NCI-H2081 treated with DMSO at 0.1 percent for 48 hours (cell line): ENCODE results near the gene DEGS2.

ENCODE experiments used
- DNase-seq: peaks from one replicate; lab custom pipeline; 2025; lab: John Stamatoyannopoulos, UW

DEGS2 gene

GRCh38 chr14:100132161-100132902, 27.1 kb downstream of the DEGS2 start:
- DNase-seq = no peak

GRCh38 chr14:100131181-100131580, 28.3 kb downstream of the DEGS2 start:
- DNase-seq = no peak

DNA sequence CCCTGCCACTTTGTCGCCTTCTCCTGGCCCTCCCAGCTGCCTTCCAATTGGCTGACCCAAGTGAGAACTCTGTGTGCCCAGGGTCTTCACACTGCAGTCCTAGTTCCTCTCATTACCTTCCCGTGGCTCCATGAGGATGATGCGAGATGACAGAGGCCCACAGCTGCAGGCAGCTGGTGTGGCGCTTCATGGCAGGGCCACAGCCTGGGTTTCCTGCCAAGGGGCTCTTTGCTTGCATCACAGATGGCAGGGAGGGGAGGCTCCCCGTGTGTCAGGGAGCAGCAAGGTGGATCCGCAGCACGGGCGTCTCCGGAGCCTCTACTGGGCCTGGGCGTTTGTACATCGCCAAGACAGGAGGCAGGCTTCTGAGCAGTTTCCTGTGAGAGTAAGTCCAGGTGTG, 28.9 kb downstream of the DEGS2 start:
- DNase-seq = no peak

DNA sequence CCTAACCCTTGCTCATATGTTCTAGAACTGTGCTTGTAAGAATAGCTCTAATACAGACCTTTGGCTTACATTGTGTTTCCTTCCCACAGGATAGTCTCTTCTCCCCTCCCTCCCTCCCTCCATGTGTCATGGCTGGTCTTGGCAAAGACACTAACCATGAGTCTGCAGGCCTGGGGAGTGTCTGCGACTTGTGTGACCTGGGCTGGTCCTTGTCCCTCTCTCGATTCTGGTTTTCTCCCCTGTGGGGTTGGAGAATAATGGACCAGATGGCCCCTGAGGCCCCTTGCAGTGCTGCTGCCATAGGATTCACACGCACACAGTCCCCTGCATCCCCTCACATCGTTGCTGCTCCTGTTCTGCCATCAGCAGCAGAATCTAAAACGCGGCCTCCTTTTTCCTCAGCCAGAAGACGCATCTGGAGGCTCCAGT, 30.3 kb downstream of the DEGS2 start:
- DNase-seq = no peak

DNA sequence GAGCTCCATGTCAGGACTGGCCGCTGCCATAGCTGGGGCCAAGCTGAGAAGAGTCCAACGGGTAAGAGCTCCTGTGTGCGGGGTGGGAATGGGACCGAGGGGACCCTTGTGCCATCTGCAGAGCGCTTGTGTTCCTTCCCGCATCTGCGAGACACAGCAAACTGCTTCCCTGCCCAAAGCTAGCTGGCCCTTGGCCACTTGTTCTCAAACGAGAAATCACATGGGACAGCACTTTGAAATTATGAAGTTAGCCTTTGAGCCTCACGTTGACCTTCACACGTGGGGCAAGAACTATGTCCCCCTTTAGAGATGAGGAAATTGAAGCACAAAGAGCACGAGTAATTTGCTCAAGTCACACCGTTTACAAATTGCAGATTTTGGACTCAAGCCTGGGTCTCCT, 30.8 kb downstream of the DEGS2 start:
- no peak for DNase-seq

GRCh38 chr14:100127853-100128455, 31.5 kb downstream of the DEGS2 start:
- no peak for DNase-seq

GRCh38 chr14:100126401-100126800, 33.0 kb downstream of the DEGS2 start:
- DNase-seq = no peak

DNA sequence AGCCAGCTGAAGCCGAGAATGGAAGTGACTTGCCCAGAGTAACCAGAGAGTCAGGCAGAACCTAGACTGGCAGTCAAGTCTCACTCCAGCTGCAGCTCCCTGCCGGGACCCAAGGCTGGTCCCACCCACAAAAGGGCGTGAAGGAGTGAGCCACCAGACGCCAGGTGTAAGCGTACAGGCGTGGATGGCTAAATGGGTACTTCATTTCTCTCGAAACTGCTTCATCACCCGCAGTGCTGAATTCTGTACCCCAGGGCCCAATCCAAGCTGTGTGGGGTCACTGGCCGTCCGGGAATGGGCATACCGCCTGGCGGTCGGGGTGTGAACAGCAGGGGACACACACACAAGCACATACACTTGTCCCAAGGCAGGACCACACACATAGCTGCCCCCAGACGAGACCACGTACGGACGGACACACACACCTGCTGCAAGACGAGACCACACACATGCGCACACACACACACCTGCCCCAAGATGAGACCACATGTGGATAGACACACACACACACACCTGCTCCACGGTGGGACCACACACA, 34.8 kb downstream of the DEGS2 start:
- DNase-seq = no peak

GRCh38 chr14:100123618-100124017, 35.8 kb downstream of the DEGS2 start:
- DNase-seq = no peak

- DNase-seq = no peak
Measured at GRCh38 chr14:100122481-100123223, 36.8 kb downstream of the DEGS2 start.

- no peak for DNase-seq
Measured at GRCh38 chr14:100121643-100122480, 37.6 kb downstream of the DEGS2 start.

GRCh38 chr14:100120522-100121269, 38.7 kb downstream of the DEGS2 start:
- DNase-seq = no peak

DNA sequence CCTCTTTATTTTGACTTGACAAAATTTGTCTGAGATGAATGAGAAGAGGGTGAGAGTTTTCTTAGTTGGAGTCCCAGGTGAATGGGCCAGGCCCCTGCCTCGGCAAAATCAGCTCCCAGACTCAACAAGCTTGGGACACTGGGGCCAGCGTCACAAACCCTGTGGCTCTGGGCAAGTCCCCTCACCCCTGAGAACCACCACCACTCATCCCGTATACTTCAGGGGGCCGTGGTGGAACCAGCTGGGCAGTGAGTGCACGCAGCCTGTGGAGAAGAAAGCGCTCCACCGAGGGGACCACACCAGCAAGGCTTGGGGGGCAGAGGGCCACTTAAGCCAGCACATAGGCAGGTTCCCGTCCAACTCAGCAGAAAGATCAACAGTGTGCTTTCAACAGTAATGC, 40.2 kb downstream of the DEGS2 start:
- DNase-seq = no peak

GRCh38 chr14:100118396-100119011, 40.9 kb downstream of the DEGS2 start:
- DNase-seq = no peak

DNA sequence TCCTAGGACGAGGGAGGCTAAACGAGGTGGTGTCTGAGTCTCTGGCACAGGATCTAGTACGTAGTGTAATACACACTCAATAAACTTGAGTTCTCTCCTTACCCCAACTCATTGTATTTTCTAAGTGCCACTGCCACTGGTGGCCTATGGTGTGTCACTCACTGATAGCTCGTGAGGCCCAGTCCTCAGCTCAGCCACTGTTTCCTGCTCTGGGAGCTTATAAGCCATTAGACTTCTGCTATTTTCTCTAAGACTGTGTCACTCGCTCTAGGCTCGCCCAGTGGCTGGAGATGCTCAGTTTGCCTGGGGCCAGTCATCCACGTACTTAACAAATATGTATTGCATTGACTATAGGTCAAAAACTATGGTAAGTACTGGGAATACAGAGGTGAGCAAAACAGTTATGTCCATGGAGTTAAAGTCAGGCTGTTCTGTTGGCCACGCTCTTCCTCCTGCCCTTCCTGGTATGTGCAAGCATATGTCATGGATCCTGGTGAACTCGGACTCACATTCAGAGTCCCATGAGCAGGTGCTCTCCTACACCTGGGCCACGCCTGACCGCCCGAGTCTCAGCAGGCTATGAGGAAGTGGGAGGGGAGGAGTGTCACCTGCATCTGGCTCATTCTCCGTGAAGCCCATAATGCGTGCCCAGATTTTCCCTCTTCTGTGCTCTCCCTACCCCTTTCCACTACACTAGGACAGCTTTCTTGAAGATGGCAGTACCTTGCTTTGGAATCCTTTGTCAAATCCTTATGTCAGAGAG, 41.6 kb downstream of the DEGS2 start:
- DNase-seq = no peak

DNA sequence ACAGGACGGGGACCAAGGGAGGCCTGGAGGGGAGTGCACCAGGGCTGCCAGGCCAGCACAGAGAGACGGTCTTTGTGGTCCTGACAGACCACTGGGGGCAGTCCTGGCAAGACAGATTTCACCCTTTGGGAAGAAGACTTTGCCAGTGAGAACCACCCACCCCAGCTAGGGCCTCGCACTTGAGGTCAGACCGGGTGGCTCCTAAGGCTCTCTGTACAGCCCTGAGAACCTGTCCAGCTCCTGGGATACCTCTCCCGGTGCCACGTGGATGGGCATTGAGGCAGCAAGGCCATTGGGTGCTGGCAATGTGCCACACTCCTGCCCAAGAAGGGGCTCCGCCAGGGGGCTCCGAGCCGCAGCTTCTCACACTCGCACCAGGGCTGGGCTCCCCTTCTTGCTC, 42.4 kb downstream of the DEGS2 start:
- no peak for DNase-seq

DNA sequence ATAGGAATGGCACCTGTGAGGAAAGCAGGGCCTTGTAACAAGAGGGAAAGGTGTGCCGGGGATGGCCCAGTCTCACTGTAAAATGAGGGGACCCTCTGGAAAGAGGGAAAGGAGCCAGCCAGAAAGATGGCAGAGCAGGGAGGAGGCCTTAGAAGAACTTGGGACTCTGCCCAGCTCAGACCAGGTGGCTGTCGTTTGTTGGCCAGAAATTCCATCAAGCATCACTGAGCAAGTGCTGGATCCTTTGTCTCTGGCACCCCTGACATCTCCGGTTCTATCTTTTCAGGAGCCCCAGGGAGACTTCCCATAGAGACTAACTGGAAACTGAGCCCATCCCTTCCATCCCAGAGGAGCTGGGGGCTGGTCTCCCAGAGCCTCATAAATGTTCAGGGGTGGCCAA, 43.3 kb downstream of the DEGS2 start:
- no peak for DNase-seq

- no peak for DNase-seq
Measured at GRCh38 chr14:100115726-100116125, 43.7 kb downstream of the DEGS2 start.

- DNase-seq = no peak
Measured at GRCh38 chr14:100115236-100115635, 44.2 kb downstream of the DEGS2 start.
